SKM-1 treated with dmso at 0.1 percent for 144 hours (cell line): Measurements from ENCODE around the gene GAL3ST1.
"Not testable (repeated sequence)": the region's sequence is repeated elsewhere in the genome, so short reads cannot be mapped to it uniquely, and the experiment has no call there.

Source experiments
- DNase-seq: peaks from one replicate; lab custom pipeline; 2025; ENCODE audit not compliant: unreplicated experiment; lab: John Stamatoyannopoulos, UW

Gene GAL3ST1

DNA sequence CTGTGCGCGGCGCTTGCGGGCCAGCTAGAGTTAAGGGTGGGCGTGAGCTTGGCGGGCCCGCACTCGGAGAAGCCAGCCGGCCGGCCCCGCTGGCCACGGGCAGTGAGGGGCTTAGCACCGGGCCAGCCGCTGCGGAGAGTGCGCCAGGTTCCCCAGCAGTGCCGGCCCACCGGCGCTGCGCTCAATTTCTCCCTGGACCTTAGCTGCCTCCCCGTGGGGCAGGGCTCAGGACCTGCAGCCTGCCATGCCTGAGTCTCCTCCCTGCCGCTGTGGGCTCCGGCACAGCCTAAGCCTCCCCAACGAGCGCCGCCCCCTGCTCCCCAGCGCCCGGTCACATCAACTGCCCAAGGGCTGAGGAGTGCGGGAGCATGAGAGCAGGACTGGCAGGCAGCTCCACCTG, 22.4 kb upstream of the GAL3ST1 start:
- no peak for DNase-seq

DNA sequence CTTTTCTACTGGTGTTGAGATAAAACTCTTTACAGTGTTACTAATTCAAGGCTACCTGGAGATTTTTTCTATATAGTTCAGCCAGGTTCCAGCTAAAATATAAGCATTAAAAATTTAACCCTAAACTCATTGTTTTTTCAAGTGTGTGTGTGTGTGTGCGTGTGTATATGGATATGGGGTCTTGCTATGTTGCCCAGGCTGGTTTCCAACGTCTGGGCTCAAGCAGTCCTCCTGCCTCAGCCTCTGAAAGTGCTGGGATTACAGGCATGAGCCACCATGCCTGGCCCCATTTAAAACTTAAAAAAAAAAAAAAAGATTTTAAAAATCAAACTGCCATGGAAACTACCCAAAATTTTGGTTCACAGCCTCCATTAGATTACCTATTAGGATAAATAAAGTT, 21.7 kb upstream of the GAL3ST1 start:
- DNase-seq, result no peak

DNA sequence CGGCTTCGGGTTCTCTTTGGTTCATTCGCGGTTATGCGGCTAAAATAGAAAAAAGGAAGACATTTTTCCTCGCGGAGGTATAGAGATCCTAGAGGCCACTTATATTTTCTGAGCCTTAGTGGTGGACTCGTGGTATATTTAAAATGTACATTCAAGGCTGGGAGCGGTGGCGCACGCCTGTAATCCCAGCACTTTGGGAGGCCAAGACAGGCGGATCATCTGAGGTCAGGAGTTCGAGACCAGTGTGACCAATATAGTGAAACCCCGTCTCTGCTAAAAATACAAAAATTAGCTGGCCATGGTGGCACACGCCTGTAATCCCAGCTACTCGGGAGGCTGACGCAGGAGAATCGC, 17.9 kb upstream of the GAL3ST1 start:
- DNase-seq, result not testable (repeated sequence)

DNA sequence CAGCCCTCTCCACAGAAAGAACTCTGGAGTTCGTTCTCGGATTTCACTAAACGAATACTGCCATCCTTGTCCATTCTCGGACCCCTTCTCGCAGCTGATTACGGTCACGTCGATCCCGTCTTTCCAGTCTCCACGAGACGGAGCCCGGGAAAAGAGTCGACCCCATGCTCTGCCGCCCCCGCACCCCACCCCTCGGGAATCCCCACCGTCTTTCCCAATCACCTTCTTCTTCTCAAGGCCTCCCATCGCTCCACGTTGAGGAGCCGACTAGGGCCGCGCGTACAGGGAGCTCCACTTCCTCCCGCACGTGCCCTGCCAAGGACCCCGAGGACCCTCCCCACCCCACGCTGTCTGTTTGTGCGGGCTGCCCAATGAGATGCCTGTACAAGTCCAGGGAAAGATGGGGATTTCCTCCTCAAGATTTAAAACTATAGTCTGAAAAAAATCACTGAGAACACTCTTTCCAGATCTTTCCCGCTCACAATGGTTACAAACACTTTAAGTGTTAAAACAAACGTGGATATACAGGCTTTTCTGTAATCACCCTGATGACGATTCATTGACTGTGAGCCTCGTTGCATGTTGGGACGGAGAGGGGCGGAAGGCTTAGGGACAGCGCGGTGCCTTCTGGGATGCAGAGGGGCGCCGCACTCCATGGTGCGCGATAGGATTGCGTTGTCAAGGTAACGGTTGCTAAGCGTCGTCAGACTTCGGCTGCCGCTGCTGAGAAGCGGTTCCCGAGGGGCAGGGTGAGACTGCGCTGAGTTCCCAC, 17.3 kb upstream of the GAL3ST1 start, which contains the start of gene PES1:
TSS of gene PES1 (minus strand) at position 323 of the 772 bp plus-strand sequence. CDS start at position 246, 77 bp downstream.
- DNase-seq, result peak; percentile 98

DNA sequence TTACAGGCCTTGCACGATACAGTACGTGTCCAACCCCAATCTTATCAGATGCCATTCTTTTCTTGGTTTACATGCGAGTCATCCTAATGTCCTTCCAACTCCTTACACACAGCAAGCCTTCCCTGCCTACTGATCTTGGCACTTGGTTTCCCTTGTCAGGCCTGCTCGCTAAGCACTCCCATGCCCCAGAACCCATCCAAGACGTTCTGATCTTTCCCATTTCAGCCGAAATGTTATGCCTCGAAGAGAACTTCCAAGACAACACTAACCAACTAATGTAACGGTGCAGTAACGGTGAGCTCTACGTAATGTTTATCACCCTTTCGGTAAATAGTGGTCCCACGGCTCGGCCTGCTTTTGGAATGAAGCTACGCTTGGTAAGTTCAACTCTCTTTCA, 16.7 kb upstream of the GAL3ST1 start:
- no peak for DNase-seq

DNA sequence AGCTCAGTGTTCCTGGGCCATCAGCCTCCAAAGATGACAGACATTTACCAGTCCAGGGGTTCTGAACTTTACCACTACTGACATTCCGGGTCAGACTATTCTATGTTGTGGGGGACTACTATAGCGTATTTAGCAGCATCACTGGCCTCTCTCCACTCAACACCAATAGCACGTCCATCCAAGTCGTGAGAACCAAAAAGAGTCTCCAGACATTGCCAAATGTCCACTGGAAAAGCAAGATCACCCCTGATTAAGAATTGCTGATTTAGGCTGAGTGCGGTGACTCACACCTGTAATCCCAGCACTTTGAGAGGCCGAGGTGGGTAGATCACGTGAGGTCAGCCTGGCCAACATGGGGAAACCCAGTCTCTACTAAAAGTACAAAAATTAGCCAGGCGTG, 11.9 kb upstream of the GAL3ST1 start:
- no peak for DNase-seq

DNA sequence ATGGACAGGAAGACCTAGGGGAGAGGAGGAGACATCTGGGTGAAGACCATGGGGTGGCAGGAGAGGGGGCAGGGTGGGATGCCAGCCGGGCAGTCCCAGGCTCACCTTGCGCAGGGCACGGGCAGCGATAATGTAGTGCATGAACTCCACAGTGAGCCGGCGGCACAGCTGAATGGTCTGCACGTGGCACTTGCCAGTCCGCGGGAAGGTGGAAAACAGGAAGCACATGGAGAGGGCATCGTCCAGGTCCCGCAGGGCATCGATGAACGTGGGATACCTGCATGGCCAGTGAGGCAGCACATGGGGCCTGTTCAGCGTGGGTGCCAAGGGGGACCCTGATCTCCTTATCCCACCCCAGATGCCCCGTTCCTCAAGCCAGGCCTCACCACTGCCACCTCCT, 10.0 kb upstream of the GAL3ST1 start:
- DNase-seq, result no peak

DNA sequence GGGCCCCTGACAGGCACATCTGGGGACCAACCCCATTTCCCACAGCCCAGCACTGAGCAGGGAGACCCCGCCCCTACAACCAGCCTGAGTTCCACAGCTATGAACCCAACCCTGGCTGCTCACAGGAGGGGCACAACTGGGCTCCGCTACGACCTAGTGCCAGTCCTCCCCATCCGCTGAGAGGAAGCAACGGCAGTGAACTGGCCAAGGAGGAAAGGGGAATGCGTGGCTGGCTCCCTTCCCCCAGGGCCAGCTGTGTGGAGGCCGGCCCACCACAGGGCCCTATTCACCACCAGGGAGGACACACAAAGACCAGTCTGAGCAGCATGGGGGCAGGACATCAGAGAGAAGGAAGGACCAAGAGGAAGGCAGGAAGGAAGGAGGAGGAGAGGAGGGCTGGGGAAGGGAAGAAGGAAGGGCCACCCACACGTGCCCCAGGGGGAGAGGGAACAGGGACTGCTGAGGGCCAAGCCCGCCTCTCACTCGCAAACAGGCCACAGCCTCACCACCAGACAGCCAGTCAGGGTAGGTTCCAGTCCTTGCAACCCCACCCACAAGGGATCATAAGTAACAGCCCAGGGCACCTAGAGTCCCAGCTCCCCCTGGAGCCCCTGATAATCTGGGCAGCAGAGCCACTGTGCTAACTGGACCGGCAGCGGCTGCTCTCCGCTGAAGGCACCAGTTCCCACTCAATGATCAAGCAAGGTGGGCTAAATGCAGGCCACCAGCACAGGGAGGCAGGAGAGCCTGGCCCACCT, 8.5 kb upstream of the GAL3ST1 start:
- no peak for DNase-seq

DNA sequence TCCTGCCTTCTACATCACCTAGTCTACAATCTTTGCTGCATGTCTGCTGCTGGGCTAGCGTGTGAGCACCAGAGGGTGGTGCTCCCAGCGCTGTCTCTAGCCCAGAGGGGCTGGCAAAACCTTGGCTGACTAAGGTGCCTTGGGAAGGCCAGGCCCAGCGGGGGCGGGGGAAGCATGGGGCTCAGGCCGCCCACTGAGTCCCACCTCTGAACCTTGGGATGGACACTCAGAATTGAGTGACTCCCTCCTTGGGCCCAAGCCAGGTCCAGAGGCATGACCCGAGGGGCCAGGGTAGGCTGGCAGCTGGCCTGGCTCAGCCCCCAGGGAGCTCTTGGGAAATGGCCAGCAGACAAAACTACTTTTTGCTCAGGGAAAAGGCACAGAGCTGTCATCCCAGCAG, 7.6 kb upstream of the GAL3ST1 start:
- no peak for DNase-seq

DNA sequence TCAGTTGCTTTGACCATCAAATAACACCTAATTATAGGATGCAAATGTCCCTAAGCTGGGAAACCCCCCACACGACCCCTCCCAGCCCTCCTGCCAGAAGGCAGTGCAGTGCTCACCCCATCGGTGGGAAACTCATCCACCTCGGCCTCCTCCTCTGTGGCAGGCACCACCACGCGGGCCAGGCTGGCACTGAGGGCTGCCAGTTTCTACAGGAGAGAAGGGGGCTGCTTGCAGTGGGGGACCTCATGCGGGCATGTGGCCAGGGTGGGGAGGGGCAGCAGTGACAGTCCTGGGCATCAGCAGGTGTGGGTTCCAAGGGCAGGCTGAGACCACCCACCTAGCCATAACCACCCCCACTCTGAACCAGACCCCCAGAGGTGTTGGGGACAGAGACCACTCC, 6.4 kb upstream of the GAL3ST1 start:
- DNase-seq, result no peak

DNA sequence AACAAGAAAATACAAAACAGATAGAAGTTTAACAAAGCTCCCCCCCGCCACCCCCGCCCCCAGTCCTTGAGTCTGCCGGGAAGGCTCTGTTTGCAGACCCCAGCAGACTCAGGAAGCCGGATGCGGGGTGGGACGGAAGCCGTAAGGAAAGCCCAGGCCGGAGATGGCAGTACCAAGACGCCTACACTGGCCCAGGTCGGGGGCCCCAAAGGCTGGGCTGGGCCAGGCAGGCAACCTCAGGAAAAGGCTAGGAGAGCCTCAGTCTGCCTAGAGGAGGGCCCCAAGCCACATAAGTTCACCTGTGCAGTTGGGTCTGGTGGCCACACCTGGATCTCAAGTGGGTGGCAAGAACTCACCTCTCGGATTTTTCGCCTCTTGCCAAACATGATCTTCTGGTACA, 4.0 kb upstream of the GAL3ST1 start:
- DNase-seq, result no peak

DNA sequence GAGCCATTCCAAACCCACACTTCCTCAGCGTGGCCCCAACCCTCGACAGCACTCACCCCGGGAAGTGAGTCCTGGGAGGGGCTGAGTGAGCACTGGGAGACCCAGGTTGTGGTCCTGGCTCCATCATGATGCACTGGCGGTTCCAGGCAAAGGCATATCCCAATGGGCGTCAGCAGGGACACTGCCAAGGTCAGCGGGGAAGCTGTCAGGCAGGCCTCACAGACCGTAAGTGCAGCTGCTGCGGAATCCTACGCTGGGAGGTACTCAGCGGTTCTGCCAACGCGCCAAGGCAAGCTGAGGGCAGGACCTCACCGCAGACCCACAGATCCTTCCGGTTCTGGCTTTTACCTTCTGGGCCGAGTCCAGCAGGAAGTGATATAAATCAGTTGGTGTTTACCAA, 1.4 kb upstream of the GAL3ST1 start:
- DNase-seq, result no peak

DNA sequence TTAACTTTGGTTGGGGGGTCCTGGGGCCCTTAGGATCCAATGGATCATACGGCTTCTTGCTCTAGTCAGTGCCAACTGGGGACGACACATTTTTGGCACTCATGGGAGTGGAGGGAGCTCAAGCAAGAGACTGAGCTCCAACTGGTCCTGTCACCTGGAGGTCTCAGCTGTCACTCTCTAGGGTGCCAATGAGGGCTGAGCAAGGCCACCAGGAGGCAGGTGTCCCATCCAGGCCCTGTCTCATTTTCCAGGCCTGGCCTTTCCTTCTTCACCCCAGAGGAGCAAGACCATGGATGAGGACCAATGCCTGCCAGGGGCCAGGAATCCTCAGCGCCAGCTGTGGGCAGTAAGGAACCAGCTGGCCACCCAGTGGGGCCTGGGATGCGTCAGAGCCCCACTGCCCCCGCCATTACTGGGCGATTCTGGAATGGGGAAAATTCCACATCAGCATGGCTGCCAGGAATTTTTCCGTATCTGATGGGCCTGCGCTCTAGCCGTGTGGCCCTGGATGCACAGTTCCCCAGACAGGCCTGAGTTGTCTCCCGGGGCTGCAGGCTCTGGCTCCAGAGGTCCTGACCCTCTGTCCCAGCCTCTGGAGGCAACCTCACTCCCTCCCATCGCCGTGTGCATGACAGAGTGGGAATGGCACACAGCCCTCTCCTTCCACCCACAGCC, 669 bp upstream of the GAL3ST1 start:
- no peak for DNase-seq

DNA sequence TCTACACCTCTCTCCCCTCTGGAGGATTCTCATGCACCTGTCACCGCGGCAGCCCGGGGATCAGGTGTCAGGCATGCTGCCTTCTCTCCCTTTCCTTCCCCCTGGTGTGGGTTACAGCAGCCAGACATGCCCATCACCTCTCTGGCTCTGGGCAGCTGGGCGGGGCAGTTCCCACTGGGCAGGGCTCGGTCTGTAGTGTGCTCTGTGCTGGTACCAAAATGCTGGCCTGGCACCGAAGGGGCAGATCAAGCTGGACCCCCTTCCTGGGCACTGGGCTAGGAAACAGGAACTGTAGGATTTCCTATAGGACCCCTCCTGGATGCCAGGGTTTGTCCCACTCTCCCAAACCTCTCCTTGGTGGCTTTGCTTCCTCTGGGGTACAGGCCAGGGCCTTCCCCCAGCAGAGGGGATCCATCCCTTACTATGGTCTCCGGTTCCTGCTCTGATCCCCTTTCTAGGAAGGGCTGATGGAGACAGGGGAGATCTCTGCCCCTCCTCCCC, 821 bp downstream of the GAL3ST1 start:
- no peak for DNase-seq

DNA sequence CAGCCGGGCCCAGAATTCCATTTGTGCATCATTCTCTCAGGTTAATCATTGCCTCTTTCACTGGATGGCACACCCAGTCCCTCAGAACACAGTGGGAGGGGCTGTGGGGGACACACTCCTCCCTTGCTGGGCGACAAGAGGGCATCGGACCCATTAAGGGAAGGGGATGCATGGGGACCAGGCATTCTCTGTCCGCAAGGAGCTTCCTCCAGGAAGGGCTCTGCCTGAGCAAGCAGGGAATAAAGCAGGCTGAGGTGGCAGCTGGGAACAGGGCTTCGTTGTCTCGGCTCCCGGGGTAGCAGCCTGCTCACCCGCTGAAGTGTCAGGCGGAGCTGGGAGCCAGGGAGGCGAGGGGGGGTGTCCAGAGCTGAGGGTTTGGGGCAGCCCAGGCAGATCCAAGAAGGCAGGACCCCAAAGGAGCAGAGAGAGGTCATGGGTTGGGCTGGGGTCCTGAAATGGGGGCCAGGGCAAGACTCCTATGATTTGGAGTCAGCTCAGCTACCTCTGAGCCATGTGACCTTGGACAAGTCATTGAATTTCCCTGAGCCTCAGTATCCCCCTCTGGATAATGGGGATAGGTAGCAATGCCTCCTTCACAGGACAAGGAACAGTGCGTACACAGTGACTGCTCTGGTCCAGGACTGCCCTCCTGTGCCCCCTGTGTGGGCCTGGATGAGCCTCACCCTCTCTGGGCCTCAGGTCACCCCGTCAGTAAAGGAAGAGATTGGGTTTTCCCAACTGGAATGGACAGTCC, 1.4 kb downstream of the GAL3ST1 start:
- DNase-seq, result no peak

DNA sequence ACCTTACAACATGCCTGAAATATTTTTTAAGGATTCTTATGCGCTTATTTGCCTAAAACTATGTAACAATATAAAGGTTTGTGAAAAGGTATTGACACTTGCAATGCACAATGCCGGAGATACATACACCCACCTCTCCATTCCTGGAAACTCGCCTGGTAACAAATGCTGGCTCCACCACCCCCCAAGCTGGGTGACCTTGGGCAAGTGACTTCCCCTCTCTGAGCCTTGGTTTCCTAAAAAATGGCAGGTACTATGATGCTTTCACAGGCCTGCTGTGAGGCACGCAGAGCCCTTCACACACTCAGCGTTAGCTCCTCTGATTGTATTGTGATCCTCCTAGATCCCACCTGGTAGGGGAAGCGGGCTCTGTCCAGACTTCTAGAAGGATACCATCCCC, 2.3 kb downstream of the GAL3ST1 start:
- no peak for DNase-seq

DNA sequence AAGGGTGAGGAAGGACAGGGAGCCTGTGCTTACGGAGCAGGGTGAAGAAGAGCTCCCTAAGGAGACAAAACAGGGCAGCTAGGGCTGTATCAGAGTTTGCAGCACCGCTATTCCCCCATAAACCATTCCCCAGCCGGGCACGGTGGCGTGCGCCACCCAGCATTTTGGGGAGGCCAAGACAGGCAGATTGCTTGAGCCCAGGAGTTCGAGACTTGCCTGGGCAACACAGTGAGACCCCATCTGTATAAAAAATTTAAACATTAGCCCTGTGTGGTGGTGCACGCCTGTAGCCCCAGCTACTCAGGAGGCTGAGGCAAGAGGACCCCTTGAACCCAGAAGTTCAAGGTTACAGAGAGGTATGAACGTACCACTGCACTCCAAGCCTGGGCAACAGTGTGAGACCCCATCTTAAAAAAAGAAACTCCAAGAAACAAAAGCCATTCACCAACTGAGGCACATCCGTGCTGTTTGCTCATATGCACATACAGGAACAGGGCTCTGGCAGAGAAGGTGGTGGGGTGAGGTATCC, 4.7 kb downstream of the GAL3ST1 start:
- no peak for DNase-seq

DNA sequence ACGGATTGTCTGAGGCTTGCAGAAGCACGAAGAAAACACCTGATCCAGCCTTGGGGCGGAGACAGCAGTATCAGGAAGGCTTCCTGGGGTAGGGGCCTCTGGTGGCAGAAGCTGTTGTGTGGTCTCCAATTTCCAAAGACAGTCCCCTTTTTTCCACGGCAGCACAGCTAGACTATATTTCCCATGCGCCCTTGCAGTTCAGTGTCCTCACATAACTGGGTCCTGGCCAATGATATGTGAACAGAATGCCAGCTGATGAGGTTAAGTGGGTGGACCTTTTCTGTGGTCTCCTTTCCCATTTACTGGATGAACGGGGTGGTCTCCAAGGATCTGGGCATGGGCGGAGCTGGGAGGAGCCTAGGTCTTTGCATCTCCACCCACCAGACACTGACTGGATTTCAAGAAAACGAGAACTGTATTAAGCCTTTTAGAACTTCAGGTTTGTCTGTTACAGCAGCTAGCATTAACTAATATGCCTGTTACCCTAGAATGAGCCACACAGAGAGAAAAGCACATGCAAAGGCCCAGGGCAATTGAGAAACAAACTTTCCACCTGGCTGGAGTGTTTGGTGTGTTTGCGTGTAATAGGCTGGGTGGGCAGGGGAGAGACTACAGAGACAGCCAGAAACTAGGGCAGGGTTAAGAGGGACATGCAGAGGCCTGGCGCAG, 6.2 kb downstream of the GAL3ST1 start:
- no peak for DNase-seq

DNA sequence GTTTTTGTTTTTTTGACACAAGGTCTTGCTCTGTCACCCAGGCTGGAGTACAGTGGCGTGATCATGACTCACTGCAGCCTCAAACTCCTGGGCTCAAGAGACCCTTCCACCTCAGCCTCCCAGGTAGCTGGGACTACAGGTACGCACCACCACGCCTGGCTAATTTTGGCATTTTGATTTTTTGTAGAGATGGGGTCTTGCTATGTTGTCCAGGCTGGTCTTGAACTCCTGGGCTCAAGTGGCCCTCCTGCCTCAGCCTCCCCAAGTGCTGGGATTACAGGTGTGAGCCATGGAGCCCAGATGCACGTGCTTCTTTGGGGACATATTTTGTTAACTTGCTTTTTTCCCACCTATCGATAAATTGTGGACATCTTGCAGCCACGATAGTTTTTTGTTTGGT, 7.2 kb downstream of the GAL3ST1 start:
- DNase-seq, result not testable (repeated sequence)

DNA sequence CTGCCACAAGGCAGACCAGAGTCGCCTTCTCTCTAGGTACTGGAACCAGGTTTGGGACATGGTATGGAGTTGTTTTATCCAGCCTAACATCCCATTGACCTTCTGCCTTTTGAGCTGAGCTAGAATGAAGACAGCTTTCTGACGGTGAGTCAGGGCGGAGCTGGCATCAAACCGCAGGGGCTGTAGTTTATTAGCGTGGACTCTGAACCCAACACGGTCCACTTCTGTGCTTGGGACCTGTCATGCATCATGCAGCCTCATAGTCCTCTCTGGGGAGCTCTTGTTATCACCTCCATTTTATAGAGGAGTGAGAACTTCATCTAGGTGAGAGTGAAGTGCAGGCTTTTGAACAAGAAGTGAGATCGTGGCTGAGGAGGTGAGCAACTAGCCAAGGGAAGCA, 8.3 kb downstream of the GAL3ST1 start:
- DNase-seq, result no peak
